H1 (cell line): Measurements from ENCODE around the gene ZNF726. TPM values are rescaled to one million over a fixed set of nuclear protein-coding genes. Genes with fewer than 3 reads are reported as not detected.

ENCODE experiments used
- CHD7 ChIP-seq: fragments of 300-600 bp; sonication (generic); IDR thresholded peaks from 2 replicates; pipeline ENCODE4 v1.7.1; 2012; ENCODE audit warnings: low read length, moderate library complexity, mild to moderate bottlenecking, inconsistent platforms; ENCODE audit not compliant: insufficient replicate concordance
- E2F6 ChIP-seq: IDR thresholded peaks from 2 replicates; pipeline ENCODE4 v1.6.1; 2012; ENCODE audit warnings: inconsistent platforms
- HDAC2 ChIP-seq, 2 experiments: fragments of 300-600 bp in 1 of 2; sonication (generic) in 1 of 2; IDR thresholded peaks; 2 replicates each; pipeline ENCODE4 v1.6.1; 2011 to 2012; ENCODE audit warnings: low read depth in 2 of 2, low read length in 2 of 2, mild to moderate bottlenecking in 2 of 2, moderate library complexity in 2 of 2, borderline replicate concordance in 1 of 2, inconsistent platforms in 1 of 2
- KDM5A ChIP-seq: fragments of 200-600 bp; IDR thresholded peaks from 2 replicates; pipeline ENCODE4 v1.7.1; 2012; ENCODE audit warnings: mild to moderate bottlenecking, low read length, inconsistent platforms, mixed read lengths
- NANOG ChIP-seq: IDR thresholded peaks from 2 replicates; pipeline ENCODE4 v1.6.1; 2011; ENCODE audit warnings: low read length, low read depth, mild to moderate bottlenecking, inconsistent platforms; ENCODE audit not compliant: insufficient read depth, poor library complexity, severe bottlenecking
- RAD21 ChIP-seq, 2 experiments: IDR thresholded peaks in 1 of 2; conservative IDR thresholded peaks in 1 of 2; 2 replicates each; pipeline ENCODE4 v1.6.1; 2011; ENCODE audit warnings: low read depth in 2 of 2, low read length in 2 of 2, improper control_type of control experiment in 1 of 2, inconsistent platforms in 1 of 2, mild to moderate bottlenecking in 1 of 2, moderate library complexity in 1 of 2
- RFX5 ChIP-seq: IDR thresholded peaks from 2 replicates; pipeline ENCODE4 v1.6.1; 2011; ENCODE audit warnings: low read depth, low read length, improper control_type of control experiment, borderline replicate concordance
- SAP30 ChIP-seq: fragments of 300-600 bp; sonication (generic); IDR thresholded peaks from 2 replicates; pipeline ENCODE4 v1.7.1; 2012; ENCODE audit warnings: low read length, moderate library complexity, mild to moderate bottlenecking, inconsistent platforms; ENCODE audit not compliant: insufficient read depth, insufficient replicate concordance
- SP1 ChIP-seq: IDR thresholded peaks from 2 replicates; pipeline ENCODE4 v1.6.1; 2011; ENCODE audit warnings: low read depth, low read length
- TBP ChIP-seq: IDR thresholded peaks from 2 replicates; pipeline ENCODE4 v1.6.1; 2011; ENCODE audit warnings: low read depth, low read length, improper control_type of control experiment
- polyA plus RNA-seq, 7 experiments: library from polyadenylated mRNA; depleted of rRNA in 3 of 7; stranded (reverse) in 5 of 7; unstranded in 2 of 7; fragments of >200 nt in 5 of 7; fragments of 200-250 nt in 2 of 7; gene quantifications; 1 replicate in 5 of 7; 2 replicates in 1 of 7; 4 replicates in 1 of 7; pipeline versions ENCODE4 v1.2.1 to v1.2.3, GENCODE V29; 2011 to 2013; ENCODE audit warnings: missing spikeins in 2 of 7, mixed read lengths in 2 of 7
- total RNA-seq: library from RNA; stranded (reverse); fragmentation: NEBNext Ultra II Directional; extraction: Animal tissue kit (Norgen Biotek cat#: 25700); gene quantifications from 2 replicates; pipeline ENCODE4 v1.2.1, GENCODE V29; 2021

The ZNF726 gene
- total and polyA plus RNA-seq, 2 of the 8 experiments (the other 6 are each of a cell fraction or from before 2014, with no cell fraction given) = not detected

- TF ChIP-seq CHD7 = no peak
- TF ChIP-seq RFX5 = no peak
- no peak for TF ChIP-seq TBP
- TF ChIP-seq SAP30 = no peak
- no peak for TF ChIP-seq KDM5A
- no peak for TF ChIP-seq SP1
- no peak for TF ChIP-seq NANOG
- TF ChIP-seq E2F6 = no peak
- no peak for TF ChIP-seq RAD21 (IDR thresholded peaks at IDR 0.05 in 1 of 2, conservative IDR thresholded peaks at IDR 0.05 in 1 of 2; ENCODE audit: low read depth in 2 of 2, low read length in 2 of 2)
- TF ChIP-seq HDAC2 (IDR thresholded peaks at IDR 0.05; ENCODE audit: borderline replicate concordance in 1 of 2, low read depth in 2 of 2, low read length in 2 of 2) = no peak
Observed at GRCh38 chr19:23904406-23904805, 10.3 kb upstream of the ZNF726 start (continued).
